WTC11 (cell line): ENCODE measurements around the gene GDF2. TPM values are rescaled to one million over a fixed set of nuclear protein-coding genes. Genes with fewer than 3 reads are reported as not detected.

Source experiments
- ATAC-seq: fragments of 200-7000 bp; cut with Tn5 transposase; 2 replicates; pipeline ENCODE4 v1.10.0; 2021; ENCODE audit warnings: mild to moderate bottlenecking, moderate library complexity
- CTCF ChIA-PET: fragments of 300-600 bp; sonication (Branson Sonifier 250); formaldehyde crosslinking; loops from one replicate; lab custom pipeline; 2021; ENCODE audit warnings: antibody characterized with exemption; lab: Charles Lee
- POLR2A ChIA-PET: fragments of 350-600 bp; sonication (Branson Sonifier 250); formaldehyde crosslinking; loops from one replicate; lab custom pipeline; 2021; ENCODE audit warnings: antibody characterized with exemption; lab: Charles Lee
- DNase-seq: peaks from one replicate; pipeline ENCODE4 v3.0.0; 2021; ENCODE audit warnings: low spot score
- H3K27ac Mint-ChIP-seq: 2 replicates; pipeline ENCODE4 v1.8.0; 2021; ENCODE audit warnings: mixed read lengths
- H3K27me3 Mint-ChIP-seq: 2 replicates; pipeline ENCODE4 v1.8.0; 2021; ENCODE audit warnings: low read depth, mild to moderate bottlenecking, moderate library complexity, mixed read lengths
- H3K36me3 Mint-ChIP-seq: 2 replicates; pipeline ENCODE4 v1.8.0; 2021; ENCODE audit warnings: mixed read lengths
- H3K4me1 Mint-ChIP-seq: 2 replicates; pipeline ENCODE4 v1.8.0; 2022; ENCODE audit warnings: mixed read lengths
- H3K4me3 Mint-ChIP-seq: 2 replicates; pipeline ENCODE4 v1.8.0; 2021; ENCODE audit warnings: mild to moderate bottlenecking, moderate library complexity, mixed read lengths
- H3K9me3 Mint-ChIP-seq: 2 replicates; pipeline ENCODE4 v1.8.0; 2021; ENCODE audit warnings: mixed read lengths
- EMX1 ChIP-seq: fragments of 250-450 bp; sonication (Bioruptor Pico); IDR thresholded peaks from 2 replicates; pipeline ENCODE4 v1.8.0; 2021; ENCODE audit warnings: mild to moderate bottlenecking
- FOXK1 ChIP-seq: sonication (generic); formaldehyde crosslinking; IDR thresholded peaks from 2 replicates; pipeline ENCODE4 v1.8.0; 2022; ENCODE audit warnings: mild to moderate bottlenecking, moderate library complexity, missing genetic modification reagents
- JAZF1 ChIP-seq: fragments of 250-450 bp; sonication (Bioruptor Pico); IDR thresholded peaks from 2 replicates; pipeline ENCODE4 v1.9.0; 2021; ENCODE audit warnings: moderate library complexity, mild to moderate bottlenecking, inconsistent platforms
- NFYB ChIP-seq: sonication (generic); formaldehyde crosslinking; conservative IDR thresholded peaks from 2 replicates; pipeline ENCODE4 v1.8.0; 2022; ENCODE audit warnings: low read depth, missing genetic modification reagents
- NR3C1 ChIP-seq: sonication (generic); formaldehyde crosslinking; conservative IDR thresholded peaks from 2 replicates; pipeline ENCODE4 v1.8.1; 2023; ENCODE audit warnings: low read depth, mild to moderate bottlenecking, missing genetic modification reagents
- RELA ChIP-seq: sonication (generic); formaldehyde crosslinking; IDR thresholded peaks from 2 replicates; pipeline ENCODE4 v1.8.1; 2022; ENCODE audit warnings: missing genetic modification reagents, mild to moderate bottlenecking, borderline replicate concordance
- SOX15 ChIP-seq: fragments of 250-450 bp; sonication (Bioruptor Pico); IDR thresholded peaks from 2 replicates; pipeline ENCODE4 v1.9.0; 2021; ENCODE audit warnings: mild to moderate bottlenecking
- TEAD1 ChIP-seq: sonication (generic); formaldehyde crosslinking; IDR thresholded peaks from 2 replicates; pipeline ENCODE4 v1.8.0; 2022; ENCODE audit warnings: mild to moderate bottlenecking, missing genetic modification reagents
- ZNF138 ChIP-seq: sonication (generic); formaldehyde crosslinking; conservative IDR thresholded peaks from 2 replicates; pipeline ENCODE4 v1.8.1; 2022; ENCODE audit warnings: mild to moderate bottlenecking, moderate library complexity, missing genetic modification reagents
- ZNF232 ChIP-seq: sonication (generic); formaldehyde crosslinking; IDR thresholded peaks from 2 replicates; pipeline ENCODE4 v1.8.0; 2022; ENCODE audit warnings: mild to moderate bottlenecking, missing genetic modification reagents
- ZNF396 ChIP-seq: fragments of 250-450 bp; sonication (Bioruptor Pico); IDR thresholded peaks from 2 replicates; pipeline ENCODE4 v1.8.0; 2021; ENCODE audit warnings: mild to moderate bottlenecking, moderate library complexity, borderline replicate concordance
- ZNF416 ChIP-seq: fragments of 250-450 bp; sonication (Bioruptor Pico); IDR thresholded peaks from 2 replicates; pipeline ENCODE4 v1.9.0; 2021; ENCODE audit warnings: mild to moderate bottlenecking, inconsistent platforms
- total RNA-seq: library from RNA; stranded (reverse); gene quantifications from 3 replicates; pipeline ENCODE4 v1.2.3, GENCODE V29; 2021
- TF ChIP-seq, protein P1 (sequence below): sonication (generic); formaldehyde crosslinking; IDR thresholded peaks from 2 replicates; pipeline ENCODE4 v1.8.0; 2023; ENCODE audit warnings: mild to moderate bottlenecking, missing genetic modification reagents
- TF ChIP-seq, protein P2 (sequence below): sonication (generic); formaldehyde crosslinking; IDR thresholded peaks from 2 replicates; pipeline ENCODE4 v1.8.1; 2023; ENCODE audit warnings: mild to moderate bottlenecking, missing genetic modification reagents, moderate library complexity
- TF ChIP-seq, protein P3 (sequence below): sonication (generic); formaldehyde crosslinking; IDR thresholded peaks from 2 replicates; pipeline ENCODE4 v1.8.0; 2022; ENCODE audit warnings: missing genetic modification reagents
- TF ChIP-seq, protein P4 (sequence below): sonication (generic); formaldehyde crosslinking; IDR thresholded peaks from 2 replicates; pipeline ENCODE4 v1.8.1; 2023; ENCODE audit warnings: mild to moderate bottlenecking, missing genetic modification reagents
- TF ChIP-seq, protein P5 (sequence below): sonication (generic); formaldehyde crosslinking; IDR thresholded peaks from 2 replicates; pipeline ENCODE4 v1.8.1; 2022; ENCODE audit warnings: mild to moderate bottlenecking, moderate library complexity, missing genetic modification reagents
- TF ChIP-seq, protein P6 (sequence below): sonication (generic); formaldehyde crosslinking; IDR thresholded peaks from 2 replicates; pipeline ENCODE4 v1.8.1; 2022; ENCODE audit warnings: missing genetic modification reagents, borderline replicate concordance
- TF ChIP-seq, protein P7 (sequence below): fragments of 250-450 bp; sonication (Bioruptor Pico); conservative IDR thresholded peaks from 2 replicates; pipeline ENCODE4 v1.9.0; 2021; ENCODE audit warnings: mild to moderate bottlenecking

Gene GDF2
- total RNA-seq, 1 experiment from 2014 or later: not detected

DNA sequence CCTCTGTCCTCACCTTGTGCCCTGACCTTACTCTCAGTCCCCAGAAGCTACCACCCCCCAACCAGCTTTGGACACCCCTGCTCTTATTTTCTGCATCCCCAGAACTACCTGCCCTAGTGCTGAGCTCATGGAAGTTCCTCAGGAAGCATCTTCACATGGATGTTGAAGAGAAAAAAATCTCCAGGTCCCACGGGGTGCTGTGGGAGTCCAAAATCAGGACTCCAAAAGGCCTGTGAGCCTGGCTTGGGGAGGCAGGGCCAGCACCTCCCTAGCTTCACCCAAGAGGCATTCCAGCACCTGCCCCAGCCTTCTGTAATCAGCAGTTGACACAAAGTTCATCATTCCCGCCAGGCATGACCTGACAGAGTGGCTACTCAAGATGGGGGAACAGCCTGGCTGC is 43.0 kb upstream of the GDF2 start:
- Mint-ChIP-seq H3K27ac (no peak overlapping the region), H3K27me3 (no peaks in the 10 kb centered on the region)
- POLR2A ChIA-PET: no interaction called here

DNA sequence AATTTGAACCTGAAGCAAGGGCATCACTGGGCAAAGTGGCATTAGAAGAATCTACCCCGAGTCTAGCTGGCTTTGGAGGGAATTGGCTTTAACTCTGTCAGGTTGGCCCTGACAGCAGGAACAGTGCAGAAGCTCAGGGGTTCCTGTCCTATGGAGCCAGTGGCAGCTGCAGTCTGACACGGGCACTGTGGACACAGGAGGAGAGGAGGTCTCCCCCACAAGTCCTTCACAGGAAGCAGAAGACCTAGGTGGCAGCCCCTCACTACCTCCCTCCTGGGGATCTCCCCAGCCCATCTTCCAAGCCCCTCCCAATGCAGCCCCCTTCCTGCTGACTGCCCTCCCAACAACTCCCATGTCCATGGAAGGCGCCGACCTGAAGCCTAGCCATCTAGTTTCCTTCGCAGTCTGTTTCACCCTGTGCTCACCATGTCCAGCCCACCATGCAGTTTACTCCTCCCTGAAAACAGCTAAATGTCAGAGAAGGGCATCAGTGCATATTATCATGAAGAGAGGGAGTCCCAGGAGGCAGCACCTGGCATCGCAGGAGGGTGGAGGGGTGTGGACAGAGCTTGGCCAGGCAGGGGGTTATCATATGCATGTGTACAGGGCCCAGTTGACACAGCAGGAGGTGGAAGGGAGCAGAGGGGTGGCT is 40.1 kb upstream of the GDF2 start:
- no peak overlapping the region for H3K27ac Mint-ChIP-seq
- H3K4me3 Mint-ChIP-seq: no peak overlapping the region
- ATAC-seq: no peak
- 0 out of 2 replicates have a peak, but pooled peaks cover 3% of the 10 kb centered on the region for H3K27me3 Mint-ChIP-seq
- no peaks in the 10 kb centered on the region for H3K36me3 Mint-ChIP-seq
- no peak for DNase-seq
- CTCF ChIA-PET: interaction anchor here (0.8 to 1.5 kb wide), 3 partner anchors 15 to 234 kb away, joined by 3 to 7 read pairs (median 4); no protein-coding TSS in a partner anchor
- H3K4me1 Mint-ChIP-seq: peaks cover 6% of the 10 kb centered on the region
- POLR2A ChIA-PET: no interaction called here
- H3K9me3 Mint-ChIP-seq: no peaks in the 10 kb centered on the region
- TF ChIP-seq ZNF396 (CRISPR knock-in tag) (no peak), SOX15 (CRISPR knock-in tag) (no peak), ZNF232 (CRISPR knock-in tag) (no peak), ZNF416 (CRISPR knock-in tag) (no peak), EMX1 (CRISPR knock-in tag) (no peak), ZNF138 (CRISPR knock-in tag) (no peak), NR3C1 (CRISPR knock-in tag) (no peak)
- TF ChIP-seq, protein P1, sequence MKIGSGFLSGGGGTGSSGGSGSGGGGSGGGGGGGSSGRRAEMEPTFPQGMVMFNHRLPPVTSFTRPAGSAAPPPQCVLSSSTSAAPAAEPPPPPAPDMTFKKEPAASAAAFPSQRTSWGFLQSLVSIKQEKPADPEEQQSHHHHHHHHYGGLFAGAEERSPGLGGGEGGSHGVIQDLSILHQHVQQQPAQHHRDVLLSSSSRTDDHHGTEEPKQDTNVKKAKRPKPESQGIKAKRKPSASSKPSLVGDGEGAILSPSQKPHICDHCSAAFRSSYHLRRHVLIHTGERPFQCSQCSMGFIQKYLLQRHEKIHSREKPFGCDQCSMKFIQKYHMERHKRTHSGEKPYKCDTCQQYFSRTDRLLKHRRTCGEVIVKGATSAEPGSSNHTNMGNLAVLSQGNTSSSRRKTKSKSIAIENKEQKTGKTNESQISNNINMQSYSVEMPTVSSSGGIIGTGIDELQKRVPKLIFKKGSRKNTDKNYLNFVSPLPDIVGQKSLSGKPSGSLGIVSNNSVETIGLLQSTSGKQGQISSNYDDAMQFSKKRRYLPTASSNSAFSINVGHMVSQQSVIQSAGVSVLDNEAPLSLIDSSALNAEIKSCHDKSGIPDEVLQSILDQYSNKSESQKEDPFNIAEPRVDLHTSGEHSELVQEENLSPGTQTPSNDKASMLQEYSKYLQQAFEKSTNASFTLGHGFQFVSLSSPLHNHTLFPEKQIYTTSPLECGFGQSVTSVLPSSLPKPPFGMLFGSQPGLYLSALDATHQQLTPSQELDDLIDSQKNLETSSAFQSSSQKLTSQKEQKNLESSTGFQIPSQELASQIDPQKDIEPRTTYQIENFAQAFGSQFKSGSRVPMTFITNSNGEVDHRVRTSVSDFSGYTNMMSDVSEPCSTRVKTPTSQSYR: no peak
- TF ChIP-seq, protein P2, sequence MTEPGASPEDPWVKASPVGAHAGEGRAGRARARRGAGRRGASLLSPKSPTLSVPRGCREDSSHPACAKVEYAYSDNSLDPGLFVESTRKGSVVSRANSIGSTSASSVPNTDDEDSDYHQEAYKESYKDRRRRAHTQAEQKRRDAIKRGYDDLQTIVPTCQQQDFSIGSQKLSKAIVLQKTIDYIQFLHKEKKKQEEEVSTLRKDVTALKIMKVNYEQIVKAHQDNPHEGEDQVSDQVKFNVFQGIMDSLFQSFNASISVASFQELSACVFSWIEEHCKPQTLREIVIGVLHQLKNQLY (CRISPR knock-in tag): no peak
- TF ChIP-seq, protein P3, sequence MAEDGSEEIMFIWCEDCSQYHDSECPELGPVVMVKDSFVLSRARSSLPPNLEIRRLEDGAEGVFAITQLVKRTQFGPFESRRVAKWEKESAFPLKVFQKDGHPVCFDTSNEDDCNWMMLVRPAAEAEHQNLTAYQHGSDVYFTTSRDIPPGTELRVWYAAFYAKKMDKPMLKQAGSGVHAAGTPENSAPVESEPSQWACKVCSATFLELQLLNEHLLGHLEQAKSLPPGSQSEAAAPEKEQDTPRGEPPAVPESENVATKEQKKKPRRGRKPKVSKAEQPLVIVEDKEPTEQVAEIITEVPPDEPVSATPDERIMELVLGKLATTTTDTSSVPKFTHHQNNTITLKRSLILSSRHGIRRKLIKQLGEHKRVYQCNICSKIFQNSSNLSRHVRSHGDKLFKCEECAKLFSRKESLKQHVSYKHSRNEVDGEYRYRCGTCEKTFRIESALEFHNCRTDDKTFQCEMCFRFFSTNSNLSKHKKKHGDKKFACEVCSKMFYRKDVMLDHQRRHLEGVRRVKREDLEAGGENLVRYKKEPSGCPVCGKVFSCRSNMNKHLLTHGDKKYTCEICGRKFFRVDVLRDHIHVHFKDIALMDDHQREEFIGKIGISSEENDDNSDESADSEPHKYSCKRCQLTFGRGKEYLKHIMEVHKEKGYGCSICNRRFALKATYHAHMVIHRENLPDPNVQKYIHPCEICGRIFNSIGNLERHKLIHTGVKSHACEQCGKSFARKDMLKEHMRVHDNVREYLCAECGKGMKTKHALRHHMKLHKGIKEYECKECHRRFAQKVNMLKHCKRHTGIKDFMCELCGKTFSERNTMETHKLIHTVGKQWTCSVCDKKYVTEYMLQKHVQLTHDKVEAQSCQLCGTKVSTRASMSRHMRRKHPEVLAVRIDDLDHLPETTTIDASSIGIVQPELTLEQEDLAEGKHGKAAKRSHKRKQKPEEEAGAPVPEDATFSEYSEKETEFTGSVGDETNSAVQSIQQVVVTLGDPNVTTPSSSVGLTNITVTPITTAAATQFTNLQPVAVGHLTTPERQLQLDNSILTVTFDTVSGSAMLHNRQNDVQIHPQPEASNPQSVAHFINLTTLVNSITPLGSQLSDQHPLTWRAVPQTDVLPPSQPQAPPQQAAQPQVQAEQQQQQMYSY (CRISPR knock-in tag): no peak
- TF ChIP-seq, protein P4, sequence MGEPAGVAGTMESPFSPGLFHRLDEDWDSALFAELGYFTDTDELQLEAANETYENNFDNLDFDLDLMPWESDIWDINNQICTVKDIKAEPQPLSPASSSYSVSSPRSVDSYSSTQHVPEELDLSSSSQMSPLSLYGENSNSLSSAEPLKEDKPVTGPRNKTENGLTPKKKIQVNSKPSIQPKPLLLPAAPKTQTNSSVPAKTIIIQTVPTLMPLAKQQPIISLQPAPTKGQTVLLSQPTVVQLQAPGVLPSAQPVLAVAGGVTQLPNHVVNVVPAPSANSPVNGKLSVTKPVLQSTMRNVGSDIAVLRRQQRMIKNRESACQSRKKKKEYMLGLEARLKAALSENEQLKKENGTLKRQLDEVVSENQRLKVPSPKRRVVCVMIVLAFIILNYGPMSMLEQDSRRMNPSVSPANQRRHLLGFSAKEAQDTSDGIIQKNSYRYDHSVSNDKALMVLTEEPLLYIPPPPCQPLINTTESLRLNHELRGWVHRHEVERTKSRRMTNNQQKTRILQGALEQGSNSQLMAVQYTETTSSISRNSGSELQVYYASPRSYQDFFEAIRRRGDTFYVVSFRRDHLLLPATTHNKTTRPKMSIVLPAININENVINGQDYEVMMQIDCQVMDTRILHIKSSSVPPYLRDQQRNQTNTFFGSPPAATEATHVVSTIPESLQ (CRISPR knock-in tag): no peak

More for the DNA sequence above, 43.0 kb upstream of the GDF2 start:
- DNase-seq (no peak), ATAC-seq (no peak)
- Mint-ChIP-seq H3K9me3 (peaks cover 4% of the 10 kb centered on the region; the same call in 1 of the 2 replicates), H3K4me3 (no peak overlapping the region), H3K36me3 (no peaks in the 10 kb centered on the region), H3K4me1 (peaks cover 6% of the 10 kb centered on the region)
- CTCF ChIA-PET: interaction anchor here (0.5 to 1.3 kb wide), 3 partner anchors 10 to 763 kb away, joined by 3 read pairs; no protein-coding TSS in a partner anchor
- TF ChIP-seq, protein P5, sequence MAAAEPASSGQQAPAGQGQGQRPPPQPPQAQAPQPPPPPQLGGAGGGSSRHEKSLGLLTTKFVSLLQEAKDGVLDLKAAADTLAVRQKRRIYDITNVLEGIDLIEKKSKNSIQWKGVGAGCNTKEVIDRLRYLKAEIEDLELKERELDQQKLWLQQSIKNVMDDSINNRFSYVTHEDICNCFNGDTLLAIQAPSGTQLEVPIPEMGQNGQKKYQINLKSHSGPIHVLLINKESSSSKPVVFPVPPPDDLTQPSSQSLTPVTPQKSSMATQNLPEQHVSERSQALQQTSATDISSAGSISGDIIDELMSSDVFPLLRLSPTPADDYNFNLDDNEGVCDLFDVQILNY (CRISPR knock-in tag): no peak
- TF ChIP-seq RELA (CRISPR knock-in tag) (no peak), FOXK1 (CRISPR knock-in tag) (no peak), NFYB (CRISPR knock-in tag) (no peak), EMX1 (CRISPR knock-in tag) (no peak), JAZF1 (CRISPR knock-in tag) (no peak), TEAD1 (CRISPR knock-in tag) (no peak)
- TF ChIP-seq, protein P6, sequence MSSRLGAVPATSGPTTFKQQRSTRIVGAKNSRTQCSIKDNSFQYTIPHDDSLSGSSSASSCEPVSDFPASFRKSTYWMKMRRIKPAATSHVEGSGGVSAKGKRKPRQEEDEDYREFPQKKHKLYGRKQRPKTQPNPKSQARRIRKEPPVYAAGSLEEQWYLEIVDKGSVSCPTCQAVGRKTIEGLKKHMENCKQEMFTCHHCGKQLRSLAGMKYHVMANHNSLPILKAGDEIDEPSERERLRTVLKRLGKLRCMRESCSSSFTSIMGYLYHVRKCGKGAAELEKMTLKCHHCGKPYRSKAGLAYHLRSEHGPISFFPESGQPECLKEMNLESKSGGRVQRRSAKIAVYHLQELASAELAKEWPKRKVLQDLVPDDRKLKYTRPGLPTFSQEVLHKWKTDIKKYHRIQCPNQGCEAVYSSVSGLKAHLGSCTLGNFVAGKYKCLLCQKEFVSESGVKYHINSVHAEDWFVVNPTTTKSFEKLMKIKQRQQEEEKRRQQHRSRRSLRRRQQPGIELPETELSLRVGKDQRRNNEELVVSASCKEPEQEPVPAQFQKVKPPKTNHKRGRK (CRISPR knock-in tag): no peak
- TF ChIP-seq, protein P2 (CRISPR knock-in tag): no peak
- TF ChIP-seq, protein P7, sequence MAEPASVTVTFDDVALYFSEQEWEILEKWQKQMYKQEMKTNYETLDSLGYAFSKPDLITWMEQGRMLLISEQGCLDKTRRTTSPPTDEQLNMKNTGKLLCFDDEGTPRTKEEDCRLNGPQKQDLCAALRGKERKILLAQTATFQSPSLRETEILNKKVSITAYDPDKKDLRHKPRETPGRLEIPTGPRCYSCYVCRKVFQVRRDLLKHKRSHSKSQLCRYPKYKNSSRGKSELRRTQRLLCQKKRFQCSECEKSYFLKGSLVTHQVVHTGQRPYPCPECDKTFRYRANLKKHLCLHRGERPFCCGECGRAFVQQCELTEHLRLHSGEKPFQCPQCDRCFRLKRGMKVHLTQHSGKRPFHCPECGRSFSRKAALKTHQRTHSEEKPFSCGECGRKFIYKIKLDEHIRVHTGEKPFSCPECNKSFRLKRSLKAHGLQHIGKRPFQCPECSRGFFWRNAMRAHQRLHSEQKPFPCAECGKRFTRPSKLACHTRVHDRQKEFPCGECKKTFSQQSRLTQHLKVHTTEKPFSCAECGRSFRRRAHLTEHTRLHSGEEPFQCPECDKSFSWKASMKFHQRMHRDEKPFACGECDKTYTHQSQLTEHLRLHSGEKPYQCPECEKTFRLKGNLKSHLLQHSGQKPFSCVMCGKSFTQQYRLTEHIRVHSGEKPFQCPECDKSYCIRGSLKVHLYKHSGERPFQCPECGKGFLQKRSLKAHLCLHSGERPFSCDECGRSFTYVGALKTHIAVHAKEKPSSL (CRISPR knock-in tag): no peak
